Measurements from ENCODE around the gene CYTH3. TPM values are rescaled to one million over a fixed set of nuclear protein-coding genes. Genes with fewer than 3 reads are reported as not detected.

CYTH3 gene
- total and polyA plus RNA-seq, 9 of the 15 experiments (the other 6 are each of a cell fraction or from before 2014, with no cell fraction given): 0.25 to 15.2 (median 11.4) TPM

GRCh38 chr7:6210621-6211372 is 61.6 kb downstream of the CYTH3 start (continued):
- TF ChIP-seq ZBTB40 (IDR thresholded peaks at IDR 0.05): no peak
- no peak for TF ChIP-seq ZBTB40 (CRISPR knock-in tag; IDR thresholded peaks at IDR 0.05)
- TF ChIP-seq TCF3 (CRISPR knock-in tag; IDR thresholded peaks at IDR 0.05): no peak
- TF ChIP-seq ZNF512 (tag; IDR thresholded peaks at IDR 0.05): no peak
- no peak for TF ChIP-seq ZZZ3 (IDR thresholded peaks at IDR 0.05)
- TF ChIP-seq HSF4 (CRISPR knock-in tag; IDR thresholded peaks at IDR 0.05; ENCODE audit: borderline replicate concordance): no peak
- TF ChIP-seq POLR3A (IDR thresholded peaks at IDR 0.05; ENCODE audit: borderline replicate concordance, extremely low read depth, insufficient read depth, insufficient read length): no peak
- TF ChIP-seq ZNF655 (CRISPR knock-in tag; IDR thresholded peaks at IDR 0.05): no peak
- TF ChIP-seq HINFP (tag; conservative IDR thresholded peaks at IDR 0.05; ENCODE audit: low read depth): no peak
- TF ChIP-seq SUPT5H (IDR thresholded peaks at IDR 0.05): no peak
- TF ChIP-seq CHD1 (IDR thresholded peaks at IDR 0.05; ENCODE audit: low read length): no peak
- TF ChIP-seq RBM14 (IDR thresholded peaks at IDR 0.05; ENCODE audit: borderline replicate concordance, insufficient read depth, low read depth, low read length): no peak
- no peak for TF ChIP-seq RFX1 (IDR thresholded peaks at IDR 0.05)
- no peak for TF ChIP-seq SRF (CRISPR knock-in tag; IDR thresholded peaks at IDR 0.05)

All from K562 (cell line).